Right hindlimb (tissue), 1 donor: ENCODE measurements around the gene TDP1.

Experiments used
- DNase-seq: peaks from one replicate; pipeline ENCODE4 v3.0.0-alpha.2; 2018

TDP1 gene

GRCh38 chr14:89947344-89947743 is 8.4 kb upstream of the TDP1 start:
- no peak for DNase-seq

- DNase-seq, result no peak
These were observed 3.2 kb upstream of the TDP1 start for GRCh38 chr14:89952576-89952975.

- no peak for DNase-seq
These were observed 2.1 kb upstream of the TDP1 start for GRCh38 chr14:89953602-89954001.

GRCh38 chr14:89954070-89955021 is 1.4 kb upstream of the TDP1 start, which contains the start of gene EFCAB11:
TSS of gene EFCAB11 (minus strand) at chr14:89954730. CDS start at chr14:89954660, 70 bp downstream.
- peak; percentile 99 for DNase-seq

GRCh38 chr14:89955022-89955744 is 544 bp upstream of the TDP1 start:
- DNase-seq, result no peak

GRCh38 chr14:89956661-89957009 is 908 bp downstream of the TDP1 start:
- DNase-seq, result no peak

- no peak for DNase-seq
These were observed 1.6 kb downstream of the TDP1 start for GRCh38 chr14:89957376-89957775.

GRCh38 chr14:89957791-89958190 is 2.1 kb downstream of the TDP1 start:
- DNase-seq, result peak; percentile 23

- no peak for DNase-seq
These were observed 3.2 kb downstream of the TDP1 start for GRCh38 chr14:89958966-89959365.

- DNase-seq, result no peak
These were observed 4.2 kb downstream of the TDP1 start for GRCh38 chr14:89959853-89960445.

GRCh38 chr14:89960914-89961313 is 5.2 kb downstream of the TDP1 start:
- no peak for DNase-seq

GRCh38 chr14:89963288-89963978 is 7.7 kb downstream of the TDP1 start:
- DNase-seq, result no peak

- DNase-seq, result no peak
These were observed 10.1 kb downstream of the TDP1 start for GRCh38 chr14:89965839-89966238.

GRCh38 chr14:89973234-89973823 is 17.6 kb downstream of the TDP1 start:
- peak; percentile 73 for DNase-seq

GRCh38 chr14:89977668-89978067 is 21.9 kb downstream of the TDP1 start:
- DNase-seq, result no peak

- DNase-seq, result no peak
These were observed 22.9 kb downstream of the TDP1 start for GRCh38 chr14:89978656-89979055.

GRCh38 chr14:89983375-89983774 is 27.6 kb downstream of the TDP1 start:
- no peak for DNase-seq

- no peak for DNase-seq
These were observed 30.9 kb downstream of the TDP1 start for GRCh38 chr14:89986462-89987160.

GRCh38 chr14:89987161-89987475 is 31.4 kb downstream of the TDP1 start:
- DNase-seq, result no peak

GRCh38 chr14:89988787-89989186 is 33.1 kb downstream of the TDP1 start:
- no peak for DNase-seq

GRCh38 chr14:89990218-89990617 is 34.5 kb downstream of the TDP1 start:
- no peak for DNase-seq

GRCh38 chr14:89990623-89991275 is 35.0 kb downstream of the TDP1 start:
- DNase-seq, result no peak
